Lower leg skin (tissue), 4 donors: Measurements from ENCODE around the gene LCN12. TPM values are rescaled to one million over a fixed set of nuclear protein-coding genes. Genes with fewer than 3 reads are reported as not detected.

ENCODE experiments used
- DNase-seq, 2 donors: peaks; one replicate each; pipeline ENCODE4 v3.0.0-alpha.2; 2019; ENCODE audit warnings: low spot score in 2 of 2
- H3K4me3 ChIP-seq: fragments of 200-600 bp; sonication (generic); 2 replicates; pipeline ENCODE4 v1.5.1; 2017; ENCODE audit warnings: mild to moderate bottlenecking, low read depth; ENCODE audit not compliant: poor library complexity, severe bottlenecking
- CTCF ChIP-seq, 3 donors: fragments of 450-650 bp; IDR thresholded peaks; one replicate each; pipeline ENCODE4 v1.5.1; 2016; ENCODE audit warnings: antibody characterized with exemption in 3 of 3, mild to moderate bottlenecking in 3 of 3, moderate library complexity in 2 of 3
- POLR2A ChIP-seq, 2 donors: fragments of 450-650 bp; IDR thresholded peaks; one replicate each; pipeline ENCODE4 v1.6.1; 2016 to 2017; ENCODE audit warnings: antibody characterized with exemption in 2 of 2, mild to moderate bottlenecking in 1 of 2, moderate library complexity in 1 of 2
- WGBS, 2 donors: methylation state at CpG; one replicate each; pipeline ENCODE4 v1.1.5; 2018; 5-methylcytosine and 5-hydroxymethylcytosine counted together
- intact Hi-C: fragments of 100-400 bp; cut with DNase I; formaldehyde crosslinking; loops from one replicate; pipeline ENCODE4 v1.15.0; 2023; ENCODE audit warnings: low total_unique reads
- total RNA-seq, 4 donors: library from RNA; depleted of rRNA; stranded (reverse); fragments of >200 nt; gene quantifications; one replicate each; pipeline ENCODE4 v1.1.0, GENCODE V29; 2016

Gene LCN12
- total RNA-seq, 4 donors from 2014 or later: not detected

DNA sequence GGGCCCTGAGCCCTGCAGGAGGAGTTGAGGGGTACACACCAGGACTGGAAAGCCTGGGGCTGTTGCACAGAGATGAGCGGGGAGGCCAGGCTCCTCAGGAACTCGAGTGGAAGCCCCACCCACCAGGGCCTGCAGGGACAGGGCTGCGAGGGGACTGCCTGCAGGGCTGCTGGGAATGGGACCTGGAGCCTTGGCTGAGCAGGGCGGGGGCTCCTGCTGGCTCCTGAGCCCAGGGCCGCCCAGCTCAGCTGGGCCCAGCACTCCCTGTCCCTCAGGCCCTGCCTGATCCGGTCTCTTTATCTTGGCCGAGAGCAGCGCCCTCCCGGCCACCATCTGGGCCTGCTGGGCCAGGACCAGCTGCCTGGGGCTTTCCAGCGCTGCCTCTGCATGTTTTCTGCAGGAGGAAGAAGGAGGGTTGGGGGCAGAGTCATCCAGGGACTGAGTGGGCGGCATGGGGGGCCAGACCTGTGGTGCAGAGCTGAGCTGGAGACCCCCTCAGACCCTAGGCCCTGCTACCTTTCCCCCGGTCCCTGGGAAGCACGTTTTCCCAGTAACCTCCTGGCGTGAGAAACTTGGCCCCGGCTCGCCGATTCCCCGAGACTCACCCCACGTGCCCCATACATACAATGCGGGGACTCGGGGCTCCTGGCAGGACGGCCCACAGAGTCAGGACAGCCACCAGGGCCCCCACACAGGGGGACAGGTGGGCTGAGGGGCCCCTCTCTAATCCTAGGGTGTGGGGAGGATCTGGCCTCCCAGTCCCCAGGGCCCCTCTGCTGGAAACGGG lies 9.4 kb downstream of the LCN12 start:
- intact Hi-C loops: no loop called here
- H3K4me3 ChIP-seq: no peak overlapping the region
- 51 to 55% methylated on average over 15 to 22 of the region's 23 CpGs for WGBS, 2 donors
- TF ChIP-seq POLR2A (IDR thresholded peaks at IDR 0.05): no peak
- no peak for TF ChIP-seq CTCF (IDR thresholded peaks at IDR 0.05)
- DNase-seq: no peak

- intact Hi-C loops: no loop called here
- DNase-seq: no peak
- WGBS, 2 donors: 96% methylated on average over 9 of the region's 9 CpGs
- no peak overlapping the region for H3K4me3 ChIP-seq
- TF ChIP-seq CTCF (IDR thresholded peaks at IDR 0.05) (no peak), POLR2A (IDR thresholded peaks at IDR 0.05) (no peak)
Measured at GRCh38 chr9:136962163-136962562, 10.1 kb downstream of the LCN12 start.

DNA sequence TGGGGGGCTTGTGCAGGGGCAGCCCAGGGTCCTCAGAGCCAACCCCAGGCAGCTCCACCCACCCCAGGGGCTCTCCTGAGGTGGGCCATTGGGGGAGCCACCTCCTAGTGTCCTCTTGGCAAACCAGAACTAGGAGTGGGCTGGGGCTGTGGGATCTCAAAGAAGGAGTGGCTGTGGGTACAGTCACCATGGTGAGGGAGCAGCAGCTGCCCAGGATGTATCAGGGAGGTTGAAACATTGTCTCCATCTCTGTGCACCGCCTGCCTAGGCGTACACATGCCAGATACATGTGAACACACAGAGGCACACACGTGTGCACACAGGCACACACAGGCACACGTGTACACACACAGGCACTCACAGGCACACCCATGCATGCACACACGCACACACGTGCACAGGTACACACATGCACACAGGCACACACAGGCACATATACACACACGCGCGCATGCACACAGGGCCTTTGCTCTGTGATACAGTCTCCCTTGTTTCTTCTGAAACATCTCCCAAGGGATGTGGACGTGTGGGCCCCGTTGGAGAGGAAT lies 10.7 kb downstream of the LCN12 start:
- WGBS, 2 donors: 80 to 85% methylated on average over 10 to 11 of the region's 11 CpGs
- DNase-seq: no peak
- intact Hi-C loops: no loop called here
- TF ChIP-seq CTCF (IDR thresholded peaks at IDR 0.05) (no peak), POLR2A (IDR thresholded peaks at IDR 0.05) (no peak)
- H3K4me3 ChIP-seq: no peak overlapping the region

DNA sequence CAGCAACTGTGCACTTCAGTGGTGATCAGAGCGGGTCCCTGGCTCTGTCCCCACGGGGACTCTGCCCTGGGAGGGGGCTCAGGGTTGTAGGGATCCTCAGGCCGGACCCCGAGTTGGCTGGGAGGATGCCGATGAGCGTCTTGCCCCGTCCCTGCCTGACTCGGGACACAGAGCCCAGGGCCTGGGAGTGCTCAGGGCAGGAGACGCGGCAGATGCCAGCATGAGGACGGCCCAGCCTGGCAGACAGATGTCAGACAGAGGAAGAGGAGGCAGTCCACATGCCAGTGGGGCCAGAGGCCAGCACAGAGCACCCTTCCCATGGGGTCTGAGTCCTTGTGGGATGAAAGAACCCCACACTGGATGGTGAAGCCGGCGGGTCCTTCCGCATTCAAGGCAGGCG lies 11.3 kb downstream of the LCN12 start:
- WGBS, 2 donors: 78 to 83% methylated on average over 11 to 15 of the region's 15 CpGs
- no peak for TF ChIP-seq POLR2A (IDR thresholded peaks at IDR 0.05)
- no peak for TF ChIP-seq CTCF (IDR thresholded peaks at IDR 0.05)
- no peak overlapping the region for H3K4me3 ChIP-seq
- no peak for DNase-seq
- intact Hi-C loops: no loop called here

GRCh38 chr9:136963751-136964150 lies 11.7 kb downstream of the LCN12 start:
- intact Hi-C loops: no loop called here
- DNase-seq: no peak
- 88 to 95% methylated on average over 11 of the region's 12 CpGs for WGBS, 2 donors
- H3K4me3 ChIP-seq: no peak overlapping the region
- TF ChIP-seq POLR2A (IDR thresholded peaks at IDR 0.05) (no peak), CTCF (IDR thresholded peaks at IDR 0.05) (no peak)
